ENCODE data around the gene FAM20A.
A peak's percentile ranks its signal among the peaks of the same experiment; 100 is the strongest.

The FAM20A gene

DNA sequence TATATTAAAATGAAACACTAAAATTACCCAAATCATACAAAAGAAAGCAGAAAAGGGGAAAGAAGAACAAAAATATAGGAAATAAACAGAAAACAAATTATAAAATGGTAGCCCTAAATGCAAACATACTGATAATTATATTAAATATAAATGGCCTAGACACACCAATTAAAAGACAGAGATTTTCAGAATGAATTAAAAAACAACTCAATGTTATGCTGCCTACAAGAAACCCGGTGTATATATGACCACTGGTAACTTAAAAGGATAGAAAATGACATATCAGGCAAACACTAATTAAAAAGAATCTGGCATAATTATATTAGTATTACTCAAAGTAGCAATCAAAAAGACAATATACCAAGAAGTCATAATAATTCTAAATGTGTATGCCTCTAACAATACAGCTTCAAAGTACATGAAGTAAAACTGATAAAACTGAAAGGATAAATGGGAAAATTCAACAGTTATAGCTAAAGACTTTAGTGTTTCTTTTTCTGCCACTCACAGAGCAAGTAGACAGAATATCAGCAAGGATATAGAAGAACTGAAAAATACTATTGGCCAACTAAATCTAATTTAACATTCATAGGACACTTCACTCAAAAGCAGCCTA, 7.5 kb upstream of the FAM20A start:
- DNase-seq, result no peak

DNA sequence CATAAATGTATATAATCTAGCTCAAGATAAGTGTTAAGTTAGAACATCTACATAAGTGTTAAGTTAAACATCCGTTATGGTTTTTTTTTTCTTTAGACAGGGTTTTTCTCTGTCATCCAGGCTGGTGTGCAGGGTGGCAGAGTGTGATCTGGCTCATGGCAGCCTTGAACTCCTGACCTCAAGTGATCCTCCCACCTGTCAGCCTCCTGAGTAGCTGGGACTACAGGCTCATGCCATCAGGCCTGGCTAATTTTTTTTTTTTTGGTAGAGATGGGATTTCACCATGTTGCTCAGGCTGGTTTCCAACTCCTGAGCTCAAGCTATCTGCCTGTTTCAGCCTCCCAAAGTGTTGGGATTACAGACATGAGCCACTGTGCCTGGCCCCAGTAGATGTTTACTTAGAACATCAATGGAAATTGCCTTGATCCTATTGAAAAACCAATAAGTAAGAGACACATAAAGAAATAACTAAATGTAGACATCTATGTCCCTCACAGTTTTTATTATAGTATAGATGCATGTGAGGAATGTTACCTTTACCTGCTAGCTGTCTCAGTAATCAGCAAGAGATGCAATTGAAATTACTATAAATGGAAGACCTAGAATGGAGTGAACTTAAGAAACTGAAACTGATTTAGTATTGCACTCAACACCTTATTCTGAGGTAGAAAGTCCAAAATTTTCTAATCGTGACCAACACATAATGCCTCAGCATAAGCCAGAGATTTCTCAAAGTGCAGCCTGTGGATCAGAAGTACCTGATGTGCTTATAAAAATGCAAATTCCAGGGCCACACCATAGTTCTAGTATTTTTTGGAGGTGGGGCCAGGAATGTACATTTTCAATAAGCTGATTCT, 5.5 kb upstream of the FAM20A start:
- no peak for DNase-seq

DNA sequence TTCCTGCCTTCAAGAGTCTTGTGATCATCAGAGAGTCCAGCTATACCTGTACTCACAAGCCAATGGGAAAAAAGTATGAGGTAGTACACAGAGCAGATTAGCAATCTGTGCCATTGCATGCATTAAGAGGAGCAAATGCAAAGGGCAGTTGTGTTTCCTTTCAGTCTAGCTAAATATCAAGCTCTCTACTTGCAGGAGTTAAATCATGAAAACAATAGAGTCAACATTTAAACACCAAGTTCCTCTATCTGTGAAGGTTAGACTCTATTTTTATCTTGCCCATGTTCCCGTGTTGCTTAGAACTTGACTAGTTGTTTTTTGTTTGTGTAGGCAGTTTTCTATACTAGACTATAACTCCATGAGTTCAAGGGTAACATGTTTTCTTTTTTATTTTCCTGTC, 4.7 kb upstream of the FAM20A start:
- DNase-seq, result no peak

DNA sequence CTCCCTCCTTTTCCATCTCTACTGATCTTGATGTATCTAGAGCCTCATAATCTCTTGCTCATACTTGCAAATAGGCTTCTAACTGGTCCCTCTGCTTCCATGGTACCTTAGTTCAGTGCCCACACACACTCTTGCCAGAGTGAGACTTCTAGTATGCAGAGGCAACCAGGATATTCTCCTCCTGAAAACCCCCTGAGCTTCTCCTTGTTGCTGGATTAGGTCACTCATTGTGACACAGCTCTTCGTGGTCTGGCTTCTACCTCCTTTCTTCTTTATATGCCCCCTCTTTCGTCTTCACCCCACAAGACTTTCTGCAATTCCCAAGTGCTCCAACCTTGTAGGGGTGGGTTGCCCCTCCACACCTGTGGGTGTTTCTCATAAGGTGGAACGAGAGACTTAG, 2.5 kb upstream of the FAM20A start:
- no peak for DNase-seq

DNA sequence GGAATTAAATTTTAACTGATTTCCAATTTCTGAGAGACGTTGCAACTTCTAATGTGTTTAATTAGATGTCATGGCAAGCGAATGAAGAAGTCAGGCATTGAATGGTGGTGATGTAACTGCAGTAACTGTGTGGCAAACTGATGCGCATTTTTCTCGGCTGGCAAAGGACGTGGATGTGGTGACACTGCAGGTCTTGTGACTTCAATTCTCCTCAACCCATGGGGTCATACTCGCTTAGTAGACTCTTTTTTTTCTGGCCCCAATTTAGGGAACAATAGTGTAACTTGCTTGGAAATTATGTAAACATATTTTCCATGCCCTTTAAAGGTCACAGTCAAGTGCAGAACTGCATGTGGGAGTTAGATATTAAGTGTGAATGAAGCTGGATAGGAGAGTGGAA, 1.9 kb upstream of the FAM20A start:
- DNase-seq, result no peak

DNA sequence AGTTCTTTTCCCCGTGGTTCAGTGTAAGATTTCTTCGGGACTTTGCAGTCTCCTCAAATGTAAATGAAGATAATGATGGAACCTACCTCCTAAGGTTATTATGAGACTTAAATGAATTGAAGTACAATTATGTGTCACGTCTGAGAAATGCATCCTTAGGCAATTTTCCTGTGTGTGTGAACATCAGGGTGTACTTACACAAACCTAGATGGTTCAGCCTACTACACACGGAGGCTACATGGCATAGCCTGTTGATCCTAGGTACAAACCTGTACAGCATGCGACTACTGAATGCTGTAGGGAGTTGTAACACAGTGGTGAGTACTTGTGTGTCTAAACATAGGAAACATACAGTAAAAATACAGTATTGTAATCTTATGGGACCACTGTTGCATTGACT, 1.1 kb upstream of the FAM20A start:
- no peak for DNase-seq

DNA sequence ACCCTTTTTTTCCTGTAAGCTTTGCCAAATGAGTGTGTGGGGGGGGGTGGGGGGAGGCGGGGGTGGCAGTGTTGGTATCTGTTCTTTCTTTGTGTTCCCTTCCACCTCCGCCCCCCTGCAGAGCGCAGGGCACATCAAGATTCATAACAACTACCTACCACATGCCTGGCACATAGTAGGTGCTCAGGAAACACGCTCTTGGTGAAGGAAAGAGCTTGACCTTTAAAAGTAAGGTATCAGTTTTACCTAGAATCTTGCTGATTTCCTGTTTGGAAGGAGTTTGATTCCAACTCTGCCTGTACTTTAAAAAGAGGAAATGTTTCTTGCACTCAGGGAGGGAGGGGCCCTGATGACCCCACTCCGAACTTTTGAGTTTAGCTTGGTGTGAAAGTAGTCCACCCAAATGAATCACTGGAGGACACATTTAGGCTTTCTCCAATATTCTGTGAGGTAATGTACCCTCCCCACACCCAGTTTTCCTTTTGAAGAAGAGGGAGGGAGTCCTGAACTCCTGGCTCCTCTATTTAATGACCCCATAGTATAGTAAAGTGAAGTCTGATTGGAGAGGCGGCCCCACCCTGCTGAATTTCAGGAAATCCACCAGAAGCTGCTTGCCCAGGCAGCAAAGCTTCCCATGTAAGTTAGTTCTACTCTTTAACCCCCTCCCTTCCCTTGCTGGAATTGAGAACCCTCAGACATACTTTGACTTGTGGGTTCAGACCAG, 560 bp upstream of the FAM20A start:
- DNase-seq, result no peak

DNA sequence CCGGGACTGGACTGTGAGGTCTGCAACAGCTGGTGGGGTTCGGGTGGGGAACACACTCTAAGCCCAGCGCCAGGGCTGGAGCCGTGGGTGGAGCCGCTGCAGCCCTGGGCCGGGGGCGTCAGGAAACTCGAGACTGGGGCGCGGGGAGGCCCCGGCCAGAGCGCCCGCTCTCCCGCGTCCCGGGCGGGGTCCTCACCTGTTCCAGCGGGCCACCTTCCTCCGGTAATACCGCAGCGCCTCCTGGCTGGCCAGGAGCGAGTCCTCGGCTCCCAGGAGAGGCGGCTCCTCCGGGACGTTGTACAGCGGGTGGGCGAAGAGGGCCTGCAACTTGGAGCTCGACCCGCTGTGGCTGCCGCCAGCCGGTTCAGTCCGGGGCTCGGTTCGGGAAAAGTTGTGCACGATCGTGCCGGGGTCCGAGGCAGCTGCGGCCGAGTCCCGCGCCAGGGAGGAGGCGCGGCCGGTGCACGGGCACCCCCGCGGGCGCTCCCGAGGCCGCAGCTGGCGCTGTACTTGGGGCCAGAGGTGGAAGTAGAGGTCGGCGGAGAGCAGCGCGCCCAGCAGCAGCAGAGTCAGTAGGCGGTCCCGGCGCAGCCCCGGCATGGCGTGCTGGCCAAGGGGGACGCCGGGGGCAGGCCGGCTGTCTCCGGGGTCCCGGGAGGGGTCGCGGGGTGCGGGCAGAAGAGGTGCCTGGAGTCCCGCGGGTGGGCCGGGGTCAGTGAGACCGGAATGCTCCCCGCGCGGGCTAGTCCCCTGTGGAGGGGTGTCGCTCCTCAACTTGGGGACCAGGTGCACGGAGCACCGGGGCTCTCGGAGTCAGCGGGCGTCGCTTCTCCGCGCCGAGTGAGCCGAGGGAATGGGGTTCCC, 868 bp downstream of the FAM20A start:
- peak; percentile 56 for DNase-seq

DNA sequence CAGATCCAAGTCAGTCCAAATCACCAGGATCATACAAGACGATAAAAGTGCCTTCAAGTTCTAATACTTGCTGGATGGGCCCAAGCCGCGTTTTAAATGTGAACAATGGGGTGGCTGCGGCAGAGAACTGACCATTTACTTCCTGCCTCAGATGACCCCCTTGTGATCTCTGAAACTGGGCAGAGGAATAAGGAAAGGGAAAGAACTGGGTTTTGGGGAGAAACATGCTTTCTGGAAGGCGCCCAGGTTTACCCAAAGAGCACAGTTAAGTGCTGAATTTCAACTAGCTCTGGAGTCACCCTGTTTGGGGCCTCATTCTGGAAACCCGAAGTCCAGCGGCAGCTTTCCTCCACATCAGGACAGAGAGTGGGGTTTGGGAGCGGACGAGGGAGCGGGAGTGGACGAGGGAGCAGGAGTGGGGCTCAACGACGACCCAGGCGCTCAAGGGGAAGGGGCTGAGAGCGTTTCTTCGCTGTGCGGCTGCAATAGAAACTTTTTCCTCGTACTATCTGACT, 1.6 kb downstream of the FAM20A start:
- DNase-seq, result no peak

DNA sequence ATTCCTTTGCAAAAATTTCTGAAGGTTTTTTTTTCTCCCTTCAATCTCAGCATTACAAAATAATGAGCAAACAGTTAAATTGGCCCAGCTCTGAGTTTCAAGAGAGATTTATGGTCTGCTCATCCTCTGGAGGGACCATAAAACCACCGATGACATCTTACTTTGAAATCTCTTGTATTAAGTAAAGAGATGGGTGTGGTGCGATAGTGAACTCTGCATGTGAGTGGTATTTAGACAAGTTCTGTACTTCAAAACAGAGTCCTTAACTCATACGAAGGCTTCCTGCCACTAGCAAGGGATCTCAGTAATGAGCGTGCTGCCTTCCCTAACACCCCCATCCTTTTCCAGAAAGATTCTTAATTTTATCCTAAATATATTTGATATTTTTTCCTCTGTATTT, 2.1 kb downstream of the FAM20A start:
- DNase-seq, result no peak

DNA sequence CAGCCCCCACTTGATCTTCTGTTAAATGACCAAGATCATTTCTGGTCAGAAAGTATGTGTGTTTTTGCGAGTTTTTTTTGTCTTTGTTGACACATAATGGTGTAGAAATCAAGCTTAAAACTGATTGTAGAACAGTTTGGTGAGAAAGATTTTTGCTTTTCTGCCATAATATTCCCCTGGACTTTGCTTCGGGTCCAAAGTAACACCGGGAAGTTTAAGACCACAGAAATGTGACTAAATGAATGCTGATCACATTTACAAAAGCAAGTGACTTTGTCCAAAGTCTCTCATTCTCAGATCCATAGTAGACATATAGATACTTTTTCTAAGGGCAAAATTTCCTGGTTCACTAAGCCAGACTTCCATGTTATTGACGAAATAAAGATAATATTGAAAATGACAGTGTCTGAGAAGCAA, 2.6 kb downstream of the FAM20A start:
- no peak for DNase-seq

DNA sequence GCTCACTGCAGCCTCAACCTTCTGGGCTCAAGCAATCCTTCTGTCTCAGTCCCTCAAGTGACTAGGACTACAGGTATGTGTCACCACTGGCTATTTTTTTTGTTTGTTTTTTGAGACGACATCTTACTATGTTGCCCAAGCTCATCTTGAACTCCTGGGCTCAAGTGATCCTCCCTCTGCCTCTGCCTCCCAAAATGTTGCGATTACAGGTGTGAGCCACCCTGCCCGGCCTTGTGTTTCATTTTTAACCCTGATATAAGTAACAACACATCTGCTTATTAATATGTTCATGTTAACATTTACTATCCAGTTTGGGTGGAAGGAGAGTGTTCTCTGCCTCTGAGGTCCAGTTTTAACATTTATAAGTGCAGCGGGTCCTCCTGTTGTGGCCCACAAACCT, 3.1 kb downstream of the FAM20A start:
- DNase-seq, result no peak

DNA sequence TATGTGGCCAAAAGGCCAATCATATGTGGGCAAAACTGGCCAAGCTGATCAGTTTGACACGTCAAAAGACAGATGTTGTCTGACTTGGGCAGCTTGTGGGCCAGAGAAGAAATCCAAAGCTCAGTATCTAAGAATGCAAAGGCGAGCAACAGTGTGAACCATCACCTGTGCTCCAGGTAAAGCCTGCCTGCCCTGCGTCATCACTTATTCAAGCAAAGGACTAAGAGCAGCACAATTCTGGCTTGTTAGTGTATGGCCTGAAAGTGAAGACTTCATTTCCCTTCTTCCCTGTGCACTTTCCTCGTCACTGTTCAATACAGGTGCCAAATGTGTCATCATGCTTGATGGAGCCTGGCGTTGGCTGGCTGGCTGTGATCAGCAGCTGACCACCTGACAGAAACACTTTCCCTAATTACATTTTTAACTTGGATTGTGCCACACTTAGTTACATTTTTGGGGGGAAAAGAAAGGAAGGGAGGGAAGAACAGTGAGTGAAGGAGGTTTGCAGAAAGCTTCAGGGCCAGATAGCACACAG, 4.7 kb downstream of the FAM20A start:
- DNase-seq, result no peak

DNA sequence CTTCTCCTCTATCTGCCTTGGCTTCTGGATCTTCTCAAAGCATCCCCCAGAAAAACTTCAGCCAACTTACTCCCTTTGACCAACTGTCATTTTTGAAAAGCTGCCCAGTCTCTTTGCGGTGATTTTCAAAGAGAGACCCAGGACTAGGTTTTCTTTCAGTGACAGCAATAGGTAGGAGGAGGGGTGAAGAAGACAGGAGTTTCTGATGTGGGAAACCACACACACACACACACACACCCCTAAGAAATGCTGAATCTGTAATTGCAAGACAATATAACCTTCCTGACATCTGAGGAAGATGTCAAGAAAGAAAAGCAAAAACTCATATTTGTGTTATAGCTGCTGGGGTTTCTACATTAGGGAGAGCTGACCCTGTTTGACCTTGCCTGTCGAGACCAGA, 5.2 kb downstream of the FAM20A start:
- no peak for DNase-seq

DNA sequence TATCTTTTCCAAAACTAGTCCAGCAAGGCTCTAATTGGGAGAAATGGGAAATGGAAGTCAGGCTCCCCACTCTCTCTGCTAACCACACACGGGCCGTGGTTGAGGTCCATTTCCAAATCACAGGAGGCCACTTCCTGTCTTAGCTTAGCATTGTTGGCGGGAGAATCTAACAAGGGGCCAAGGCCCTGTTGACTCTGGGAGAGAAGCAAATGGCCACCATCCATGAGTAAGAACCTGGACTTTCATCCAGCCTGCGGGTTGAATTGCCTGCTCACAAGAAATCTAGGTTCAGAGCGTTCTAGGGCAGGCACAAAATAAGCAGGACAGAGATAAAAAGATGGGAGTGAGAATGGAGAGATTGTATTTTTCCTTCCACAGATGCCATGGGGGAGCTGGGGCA, 5.7 kb downstream of the FAM20A start:
- DNase-seq, result no peak

DNA sequence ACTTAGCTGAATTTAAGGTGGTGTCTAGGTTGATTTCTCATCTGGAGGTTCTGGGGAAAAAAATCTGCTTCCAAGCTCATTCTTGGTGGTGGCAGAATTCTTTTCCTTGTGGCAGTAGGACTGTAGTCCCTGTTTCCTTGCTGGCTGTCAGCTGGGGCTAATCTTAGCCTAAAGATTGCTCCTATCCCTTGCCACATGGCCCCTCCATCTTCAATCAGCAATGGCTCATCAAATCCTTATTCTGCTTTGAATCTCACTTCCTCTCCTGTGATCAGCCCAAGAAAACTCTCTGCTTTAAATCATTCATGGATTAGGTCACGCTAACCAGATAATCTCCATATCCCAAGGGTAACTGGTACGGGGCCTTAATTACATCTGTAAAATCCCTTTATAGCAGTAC, 6.6 kb downstream of the FAM20A start:
- no peak for DNase-seq

DNA sequence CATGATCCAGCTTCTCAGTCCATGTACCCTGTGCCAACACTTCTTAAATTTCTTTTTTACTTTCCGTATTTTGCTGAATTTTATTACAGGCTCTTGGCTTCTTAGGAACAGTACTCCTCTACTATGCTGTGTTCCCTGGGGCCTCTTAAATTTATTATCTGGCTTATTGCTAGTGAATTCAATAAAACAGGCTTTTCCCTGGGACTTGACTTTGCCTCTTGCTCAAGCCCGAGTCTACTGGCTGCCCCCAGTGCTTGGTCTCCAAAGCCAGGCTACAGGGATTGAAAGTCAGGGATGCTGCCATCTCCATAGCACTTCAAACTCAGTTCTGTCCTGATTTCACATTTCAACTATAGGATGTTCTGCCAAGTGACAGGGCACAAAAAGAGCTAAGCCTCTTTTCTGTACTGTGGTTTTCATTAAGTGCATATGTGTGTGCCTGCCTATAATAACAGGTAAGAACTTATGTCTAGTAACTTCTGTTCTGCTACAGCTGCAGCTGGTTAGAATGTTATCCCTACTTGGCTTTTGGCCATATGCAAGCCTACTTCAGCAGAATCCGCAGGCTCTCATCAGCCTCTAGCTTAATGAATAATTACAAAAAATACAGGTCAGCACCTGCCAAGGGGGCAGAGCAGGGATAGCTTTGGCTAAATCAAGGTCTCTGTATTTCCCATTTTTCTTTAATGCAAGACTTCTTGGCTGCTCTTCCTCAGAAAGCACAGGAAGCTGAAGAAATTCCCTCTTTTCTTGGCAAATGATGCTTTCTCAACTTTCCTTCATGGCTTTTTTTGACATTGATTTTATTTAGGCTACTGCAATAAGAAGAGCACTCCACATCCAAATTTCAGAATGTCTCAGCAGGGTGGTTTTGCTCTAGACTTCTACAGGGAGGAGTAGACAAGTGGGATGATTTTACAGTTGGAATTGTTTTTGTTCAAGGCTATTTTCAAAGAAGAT, 8.2 kb downstream of the FAM20A start:
- no peak for DNase-seq

DNA sequence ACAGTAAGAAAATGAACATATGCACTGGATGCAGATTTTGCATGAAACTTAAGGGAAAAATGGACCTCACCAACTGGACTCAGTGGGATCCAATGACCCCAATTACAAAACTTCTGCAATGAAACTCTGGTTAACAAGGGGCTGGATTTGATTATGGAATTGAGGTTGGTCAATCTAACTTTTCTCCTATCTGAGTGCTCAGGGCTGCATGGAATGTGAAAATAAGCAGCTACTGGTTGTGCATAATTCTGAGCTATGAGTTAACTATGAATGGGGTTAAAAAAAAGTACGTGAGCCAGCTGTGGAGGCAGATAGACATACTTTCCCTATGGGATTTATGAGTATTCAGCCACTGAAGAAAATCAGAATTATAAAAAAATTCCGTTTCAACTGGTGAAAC, 9.2 kb downstream of the FAM20A start:
- DNase-seq, result no peak

DNA sequence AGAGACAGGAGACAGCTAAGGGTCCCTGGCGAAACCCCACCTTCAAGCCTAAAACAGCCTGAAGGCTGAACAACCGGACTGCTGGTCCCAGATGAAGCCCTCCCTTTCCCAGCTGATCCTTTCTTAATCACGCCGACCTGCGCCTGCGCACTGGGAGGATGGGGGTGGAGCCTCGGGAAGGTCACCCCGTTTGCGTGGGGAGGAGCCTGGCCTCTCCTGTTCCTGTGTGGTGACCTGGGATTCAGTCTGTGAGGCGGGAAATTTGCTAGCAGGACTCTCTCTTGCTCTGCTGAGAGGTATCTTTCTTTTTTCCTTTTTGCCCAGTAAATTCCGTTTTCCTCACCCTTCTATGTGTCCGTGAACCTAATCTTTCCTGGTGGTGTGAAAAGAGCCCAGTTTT, 9.6 kb downstream of the FAM20A start:
- DNase-seq, result no peak

DNA sequence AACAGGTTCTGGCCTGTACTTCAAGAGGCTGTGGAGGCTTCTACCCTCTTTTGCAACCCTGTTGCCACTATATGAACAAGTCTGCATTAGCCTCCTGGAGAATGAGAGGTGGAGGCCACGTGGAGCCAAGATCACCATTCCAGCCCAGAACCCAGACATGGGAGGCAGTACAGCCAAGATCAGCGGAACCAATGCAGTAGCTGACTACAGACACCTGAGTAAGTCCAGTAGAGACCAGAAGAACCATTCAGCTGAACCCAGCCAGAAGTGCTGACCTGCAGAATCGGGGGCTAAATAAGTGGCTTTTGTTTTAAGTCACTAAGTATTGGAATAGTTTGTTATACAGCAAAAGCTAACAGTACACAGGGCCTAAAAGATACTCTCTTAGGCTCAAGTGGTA, 12.1 kb downstream of the FAM20A start:
- no peak for DNase-seq

DNA sequence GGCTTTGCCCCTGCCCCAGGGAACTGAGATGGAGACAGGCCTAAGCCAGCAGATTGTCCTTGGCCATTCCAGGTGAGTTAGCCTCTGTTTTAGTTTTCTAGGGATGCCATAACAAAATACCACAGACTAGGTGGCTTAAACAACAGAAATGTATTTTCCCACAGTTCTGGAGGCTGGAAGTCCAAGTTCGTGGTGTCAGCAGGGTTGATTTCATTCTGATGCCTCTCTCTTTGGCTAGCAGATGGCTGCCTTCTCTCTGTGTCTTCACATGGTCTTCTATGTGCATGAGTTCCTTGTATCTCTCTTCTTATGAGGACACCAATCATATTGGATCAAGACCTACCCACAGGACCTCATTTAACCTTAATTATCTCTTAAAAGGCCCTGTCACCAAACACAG, 12.8 kb downstream of the FAM20A start:
- no peak for DNase-seq

Data from activated CD8-positive, alpha-beta memory T cell treated with anti-CD3 and anti-CD28 coated beads, Interleukin-2, amount 50 U/mL, for 48 hours (primary cell).